ACC112 (cell line): ENCODE measurements around the gene ENOSF1.

Source experiments
- H2AFZ ChIP-seq: fragments of 200-600 bp; sonication (generic); one replicate; pipeline ENCODE4 v1.6.0; 2017; ENCODE audit warnings: antibody characterized with exemption, low read length; ENCODE audit not compliant: unreplicated experiment
- H3K27ac ChIP-seq: fragments of 200-600 bp; sonication (generic); 2 replicates; pipeline ENCODE4 v1.5.1; 2014; ENCODE audit warnings: low read depth, mild to moderate bottlenecking, antibody characterized with exemption, low read length, moderate library complexity
- H3K27me3 ChIP-seq: fragments of 200-600 bp; sonication (generic); 2 replicates; pipeline ENCODE4 v1.6.1; 2014; ENCODE audit warnings: mild to moderate bottlenecking, antibody characterized with exemption, low read length, moderate library complexity, mixed read lengths; ENCODE audit not compliant: insufficient read depth
- H3K36me3 ChIP-seq: fragments of 200-600 bp; sonication (generic); 2 replicates; pipeline ENCODE4 v1.6.1; 2016; ENCODE audit warnings: mild to moderate bottlenecking, antibody characterized with exemption, low read length, moderate library complexity, mixed read lengths; ENCODE audit not compliant: insufficient read depth
- H3K4me1 ChIP-seq: fragments of 200-600 bp; sonication (generic); one replicate; pipeline ENCODE4 v1.6.1; 2016; ENCODE audit warnings: low read length, mixed read lengths; ENCODE audit not compliant: insufficient read depth, unreplicated experiment, control insufficient read depth
- H3K4me3 ChIP-seq: fragments of 200-600 bp; sonication (generic); 2 replicates; pipeline ENCODE4 v1.5.1; 2014; ENCODE audit warnings: mild to moderate bottlenecking, low read depth, low read length
- H3K79me2 ChIP-seq: fragments of 200-600 bp; sonication (generic); one replicate; pipeline ENCODE4 v1.6.0; 2016; ENCODE audit warnings: low read length; ENCODE audit not compliant: control insufficient read depth, unreplicated experiment, insufficient read depth

Gene ENOSF1

GRCh38 chr18:708096-708495, 4.3 kb downstream of the ENOSF1 start:
- Histone ChIP-seq H3K36me3 (peaks cover 10% of the 10 kb centered on the region), H3K4me1 (peaks cover 19% of the 10 kb centered on the region), H2AFZ (no peak overlapping the region), H3K27me3 (no peaks in the 10 kb centered on the region), H3K79me2 (peaks cover 45% of the 10 kb centered on the region), H3K27ac (no peak overlapping the region), H3K4me3 (no peak overlapping the region)

GRCh38 chr18:706405-706804, 6.0 kb downstream of the ENOSF1 start:
- no peaks in the 10 kb centered on the region for H3K27me3 ChIP-seq
- no peak overlapping the region for H3K4me3 ChIP-seq
- H3K4me1 ChIP-seq, result peaks cover 27% of the 10 kb centered on the region
- peaks cover 41% of the 10 kb centered on the region for H3K79me2 ChIP-seq
- H3K27ac ChIP-seq, result no peak overlapping the region
- no peak overlapping the region for H2AFZ ChIP-seq
- peaks cover 10% of the 10 kb centered on the region for H3K36me3 ChIP-seq

GRCh38 chr18:703213-703967, 9.0 kb downstream of the ENOSF1 start:
- H3K4me3 ChIP-seq, result peak overlapping the region; percentile 50; the same call in 1 of the 2 replicates
- H3K36me3 ChIP-seq, result peaks cover 10% of the 10 kb centered on the region
- H3K27ac ChIP-seq, result peak overlapping the region; percentile 95
- H3K27me3 ChIP-seq, result no peaks in the 10 kb centered on the region
- H3K4me1 ChIP-seq, result peaks cover 25% of the 10 kb centered on the region
- peaks cover 33% of the 10 kb centered on the region for H3K79me2 ChIP-seq
- no peak overlapping the region for H2AFZ ChIP-seq

- Histone ChIP-seq H3K4me3 (no peak overlapping the region), H2AFZ (no peak overlapping the region), H3K27me3 (no peaks in the 10 kb centered on the region), H3K36me3 (peaks cover 16% of the 10 kb centered on the region; the same call in 1 of the 2 replicates), H3K79me2 (peaks cover 31% of the 10 kb centered on the region), H3K4me1 (peaks cover 11% of the 10 kb centered on the region), H3K27ac (no peak overlapping the region)
These were observed 14.6 kb downstream of the ENOSF1 start for GRCh38 chr18:697800-698199.

GRCh38 chr18:697012-697411, 15.4 kb downstream of the ENOSF1 start:
- peaks cover 28% of the 10 kb centered on the region for H3K79me2 ChIP-seq
- H3K4me3 ChIP-seq, result no peak overlapping the region
- H3K4me1 ChIP-seq, result peaks cover 7% of the 10 kb centered on the region
- no peaks in the 10 kb centered on the region for H3K27me3 ChIP-seq
- H2AFZ ChIP-seq, result no peak overlapping the region
- no peak overlapping the region for H3K27ac ChIP-seq
- peaks cover 16% of the 10 kb centered on the region; the same call in 1 of the 2 replicates for H3K36me3 ChIP-seq

GRCh38 chr18:693466-694187, 18.8 kb downstream of the ENOSF1 start:
- peaks cover 20% of the 10 kb centered on the region; the same call in 1 of the 2 replicates for H3K36me3 ChIP-seq
- H3K4me3 ChIP-seq, result no peak overlapping the region

GRCh38 chr18:692824-693223, 19.6 kb downstream of the ENOSF1 start:
- Histone ChIP-seq H3K79me2 (peaks cover 8% of the 10 kb centered on the region), H3K27me3 (no peaks in the 10 kb centered on the region), H3K27ac (no peak overlapping the region), H3K36me3 (peaks cover 20% of the 10 kb centered on the region; the same call in 1 of the 2 replicates), H3K4me1 (no peaks in the 10 kb centered on the region), H2AFZ (no peak overlapping the region), H3K4me3 (no peak overlapping the region)

More at GRCh38 chr18:693466-694187, 18.8 kb downstream of the ENOSF1 start:
- Histone ChIP-seq H3K27me3 (no peaks in the 10 kb centered on the region), H3K79me2 (peaks cover 10% of the 10 kb centered on the region), H3K27ac (no peak overlapping the region), H3K4me1 (no peaks in the 10 kb centered on the region), H2AFZ (no peak overlapping the region)

- Histone ChIP-seq H3K79me2 (no peaks in the 10 kb centered on the region), H2AFZ (no peak overlapping the region), H3K4me1 (no peaks in the 10 kb centered on the region), H3K27ac (no peak overlapping the region), H3K4me3 (no peak overlapping the region), H3K36me3 (peaks cover 8% of the 10 kb centered on the region; the same call in 1 of the 2 replicates), H3K27me3 (no peaks in the 10 kb centered on the region)
These were observed 24.1 kb downstream of the ENOSF1 start for GRCh38 chr18:688323-688722.

- H3K27ac ChIP-seq, result no peak overlapping the region
- no peaks in the 10 kb centered on the region for H3K27me3 ChIP-seq
- H3K36me3 ChIP-seq, result peaks cover 12% of the 10 kb centered on the region; the same call in 1 of the 2 replicates
- H3K79me2 ChIP-seq, result no peaks in the 10 kb centered on the region
- H3K4me1 ChIP-seq, result no peaks in the 10 kb centered on the region
- no peak overlapping the region for H3K4me3 ChIP-seq
- no peak overlapping the region for H2AFZ ChIP-seq
These were observed 25.9 kb downstream of the ENOSF1 start for GRCh38 chr18:686339-687111.

GRCh38 chr18:685438-685837, 27.0 kb downstream of the ENOSF1 start:
- no peak overlapping the region for H2AFZ ChIP-seq
- H3K27ac ChIP-seq, result no peak overlapping the region
- no peaks in the 10 kb centered on the region for H3K79me2 ChIP-seq
- no peaks in the 10 kb centered on the region for H3K27me3 ChIP-seq
- 0 out of 2 replicates have a peak, but pooled peaks cover 10% of the 10 kb centered on the region for H3K36me3 ChIP-seq
- H3K4me1 ChIP-seq, result no peaks in the 10 kb centered on the region
- H3K4me3 ChIP-seq, result no peak overlapping the region
